Psoas muscle (tissue), 8 donors: ENCODE results near the gene PREX1. TPM values are rescaled to one million over a fixed set of nuclear protein-coding genes. Genes with fewer than 3 reads are reported as not detected.

ENCODE experiments used
- ATAC-seq, 4 donors: fragments of 200-7000 bp; cut with Tn5 transposase; one replicate each; pipeline ENCODE4 v1.9.1; 2020; ENCODE audit warnings: moderate library complexity in 3 of 4, mild to moderate bottlenecking in 2 of 4
- DNase-seq, 2 donors: peaks; one replicate each; pipeline ENCODE4 v3.0.0-alpha.2; 2020
- H3K27ac ChIP-seq: fragments of 200-600 bp; one replicate; pipeline ENCODE4 v1.8.0; 2022
- H3K27me3 ChIP-seq, 3 donors: fragments of 200-600 bp in 1 of 3; one replicate each; pipeline versions ENCODE4 v1.6.1 to v1.8.0; 2013 to 2022; ENCODE audit warnings: low read length in 2 of 3, mild to moderate bottlenecking in 2 of 3, moderate library complexity in 1 of 3; ENCODE audit not compliant: insufficient read depth in 3 of 3
- H3K36me3 ChIP-seq, 2 donors: fragments of 200-600 bp in 1 of 2; one replicate each; pipeline versions ENCODE4 v1.6.1 to v1.8.0; 2013 to 2022; ENCODE audit warnings: low read depth in 1 of 2, mild to moderate bottlenecking in 1 of 2, moderate library complexity in 1 of 2; ENCODE audit not compliant: insufficient read depth in 1 of 2
- H3K4me1 ChIP-seq: fragments of 200-600 bp; one replicate; pipeline ENCODE4 v1.8.0; 2022
- H3K4me3 ChIP-seq: fragments of 200-600 bp; one replicate; pipeline ENCODE4 v1.8.0; 2022; ENCODE audit warnings: mild to moderate bottlenecking
- H3K9me3 ChIP-seq: fragments of 200-600 bp; one replicate; pipeline ENCODE4 v1.8.0; 2022
- CTCF ChIP-seq: fragments of 200-600 bp; IDR thresholded peaks from one replicate; pipeline ENCODE4 v1.8.0; 2022; ENCODE audit warnings: antibody characterized with exemption
- WGBS, 3 donors: extraction: QIAGEN DNeasy Blood & Tissue Kit; methylation state at CpG; one replicate each; pipeline versions ENCODE4 v1.1.6 to v1.1.7; 2013; 5-methylcytosine and 5-hydroxymethylcytosine counted together
- intact Hi-C, 2 donors: fragments of 100-400 bp; cut with DNase I; formaldehyde crosslinking; loops; one replicate each; pipeline versions ENCODE4 v1.11.0 to v1.14.2; 2022
- polyA plus RNA-seq, 3 donors: library from polyadenylated mRNA; stranded (reverse); fragments of 200-250 nt; gene quantifications; one replicate each; pipeline ENCODE4 v1.2.3, GENCODE V29; 2013
- total RNA-seq, 4 donors: library from RNA; stranded (reverse); fragmentation: NEBNext Ultra II Directional in 2 of 4; extraction: Animal tissue kit (Norgen Biotek cat#: 25700) in 2 of 4; gene quantifications; one replicate each; pipeline versions ENCODE4 v1.2.1 to v1.2.4, GENCODE V29; 2021 to 2023
- donor health status: healthy with polysubstance abuse.
- donor health status: DM: no; HTN: no; CAD: no; lungs with moderate emphysema.
- donor health status: Bipolar disorder and iron deficiency.
- donor health status: healthy.
- donor health status: DM: yes; HTN: yes; CAD: no.
- donor health status: DM: no; HTN: no; CAD: no.
- donor health status: DM: no; HTN: no; CAD: no.
- donor health status: DM: yes; HTN: yes; CAD: no.

Gene PREX1
- total and polyA plus RNA-seq, 7 donors: 2.5 to 8.3 (median 5.3) TPM

- TF ChIP-seq CTCF: no peak
- 89 to 92% (median 89%) methylated on average over 13 of the region's 13 CpGs for WGBS, 3 donors
- Histone ChIP-seq H3K27me3 (no peaks in the 10 kb centered on the region), H3K4me3 (no peak overlapping the region), H3K27ac (no peak overlapping the region), H3K9me3 (no peaks in the 10 kb centered on the region), H3K36me3 (no peaks in the 10 kb centered on the region), H3K4me1 (no peaks in the 10 kb centered on the region)
- no peak for ATAC-seq
- intact Hi-C loops: no loop called here
- DNase-seq: no peak
Measured at GRCh38 chr20:48716086-48716485, 111.7 kb downstream of the PREX1 start.

- no peak for ATAC-seq
- no peak for TF ChIP-seq CTCF
- no peaks in the 10 kb centered on the region for H3K9me3 ChIP-seq
- H3K4me3 ChIP-seq: no peak overlapping the region
- H3K4me1 ChIP-seq: no peaks in the 10 kb centered on the region
- intact Hi-C loops: no loop called here
- no peaks in the 10 kb centered on the region for H3K27me3 ChIP-seq
- WGBS, 3 donors: 92% methylated on average over 4 of the region's 4 CpGs
- no peaks in the 10 kb centered on the region for H3K36me3 ChIP-seq
- no peak for DNase-seq
- no peak overlapping the region for H3K27ac ChIP-seq
Measured at GRCh38 chr20:48714764-48715163, 113.0 kb downstream of the PREX1 start.

GRCh38 chr20:48711696-48712464, 115.9 kb downstream of the PREX1 start:
- no peak overlapping the region for H3K27ac ChIP-seq
- H3K4me1 ChIP-seq: no peaks in the 10 kb centered on the region

GRCh38 chr20:48711044-48711428, 116.8 kb downstream of the PREX1 start:
- DNase-seq: no peak
- no peaks in the 10 kb centered on the region for H3K9me3 ChIP-seq
- no peak for ATAC-seq
- no peaks in the 10 kb centered on the region for H3K27me3 ChIP-seq
- no peaks in the 10 kb centered on the region for H3K36me3 ChIP-seq
- TF ChIP-seq CTCF: no peak
- intact Hi-C loops: no loop called here
- WGBS, 3 donors: 81 to 88% (median 83%) methylated on average over 4 of the region's 4 CpGs
- no peak overlapping the region for H3K27ac ChIP-seq
- no peaks in the 10 kb centered on the region for H3K4me1 ChIP-seq
- H3K4me3 ChIP-seq: no peak overlapping the region

More at GRCh38 chr20:48711696-48712464, 115.9 kb downstream of the PREX1 start:
- no peak for ATAC-seq
- 85 to 88% (median 86%) methylated on average over 10 of the region's 10 CpGs for WGBS, 3 donors
- DNase-seq: no peak
- H3K9me3 ChIP-seq: no peaks in the 10 kb centered on the region
- no peaks in the 10 kb centered on the region for H3K27me3 ChIP-seq
- no peaks in the 10 kb centered on the region for H3K36me3 ChIP-seq
- no peak overlapping the region for H3K4me3 ChIP-seq
- TF ChIP-seq CTCF: no peak
- intact Hi-C loops: no loop called here
